HUES6 (cell line): ENCODE results near the gene RNF17.
"Not testable (repeated sequence)": the region's sequence is repeated elsewhere in the genome, so short reads cannot be mapped to it uniquely, and the experiment has no call there.

ENCODE experiments used
- H3K27ac ChIP-seq: 2 replicates; pipeline ENCODE4 v1.7.0; 2013; ENCODE audit warnings: low read depth, mild to moderate bottlenecking, low read length, inconsistent platforms
- H3K27me3 ChIP-seq: 2 replicates; pipeline ENCODE4 v1.6.1; 2013; ENCODE audit warnings: low read length; ENCODE audit not compliant: control insufficient read depth, insufficient read depth
- H3K36me3 ChIP-seq: 2 replicates; pipeline ENCODE4 v1.6.1; 2013; ENCODE audit warnings: low read length; ENCODE audit not compliant: control insufficient read depth, insufficient read depth
- H3K4me1 ChIP-seq: 2 replicates; pipeline ENCODE4 v1.6.1; 2013; ENCODE audit warnings: low read length; ENCODE audit not compliant: control insufficient read depth, insufficient read depth
- H3K4me3 ChIP-seq: 2 replicates; pipeline ENCODE4 v1.5.1; 2013; ENCODE audit warnings: low read depth, low read length
- H3K9ac ChIP-seq: one replicate; pipeline ENCODE4 v1.6.1; 2013; ENCODE audit warnings: mild to moderate bottlenecking, low read length
- H3K9me3 ChIP-seq: 2 replicates; pipeline ENCODE4 v1.6.1; 2013; ENCODE audit warnings: low read depth, low read length; ENCODE audit not compliant: control insufficient read depth, insufficient read depth

RNF17 gene

DNA sequence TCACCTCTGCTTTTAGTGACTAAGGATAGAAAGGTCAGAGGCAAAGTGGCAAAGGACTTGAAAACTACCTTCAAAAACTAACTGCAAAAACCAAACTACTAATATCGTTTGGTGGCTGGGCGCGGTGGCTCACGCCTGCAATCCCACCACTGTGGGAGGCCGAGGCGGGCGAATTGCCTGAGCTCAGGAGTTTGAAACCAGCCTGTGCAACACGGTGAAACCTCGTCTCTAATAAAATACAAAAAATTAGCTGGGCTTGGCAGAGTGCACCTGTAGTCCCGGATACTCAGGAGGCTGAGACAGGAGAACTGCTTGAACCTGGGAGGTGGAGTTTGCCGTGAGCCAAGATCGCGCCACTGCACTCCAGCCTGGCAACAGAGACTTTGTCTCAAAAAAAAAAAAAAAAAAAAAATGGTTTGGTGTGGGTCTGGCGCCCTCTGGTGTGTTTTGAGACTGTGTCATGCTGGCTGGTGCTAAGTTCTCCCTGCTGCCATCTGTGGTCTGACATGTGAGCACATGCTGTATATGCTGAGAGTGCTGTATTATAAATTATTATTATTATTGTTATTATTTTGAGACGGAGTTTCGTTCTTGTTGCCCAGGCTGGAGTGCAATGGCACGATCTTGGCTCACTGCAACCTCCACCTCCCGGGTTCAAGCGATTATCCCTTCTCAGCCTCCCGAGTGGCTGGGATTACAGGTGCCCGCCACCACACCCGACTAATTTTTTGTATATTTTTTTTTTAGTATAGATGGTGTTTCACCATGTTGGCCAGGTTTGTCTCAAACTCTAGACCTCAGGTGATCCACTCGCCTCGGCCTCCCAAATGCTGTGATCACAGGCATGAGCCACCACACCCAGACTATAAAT is 36.0 kb upstream of the RNF17 start:
- no peaks in the 10 kb centered on the region for H3K4me1 ChIP-seq
- H3K4me3 ChIP-seq, result no peak overlapping the region
- no peaks in the 10 kb centered on the region for H3K36me3 ChIP-seq
- no peak overlapping the region for H3K27ac ChIP-seq
- H3K9me3 ChIP-seq, result peaks cover 15% of the 10 kb centered on the region; the same call in 1 of the 2 replicates
- H3K27me3 ChIP-seq, result no peaks in the 10 kb centered on the region
- H3K9ac ChIP-seq, result no peak overlapping the region

DNA sequence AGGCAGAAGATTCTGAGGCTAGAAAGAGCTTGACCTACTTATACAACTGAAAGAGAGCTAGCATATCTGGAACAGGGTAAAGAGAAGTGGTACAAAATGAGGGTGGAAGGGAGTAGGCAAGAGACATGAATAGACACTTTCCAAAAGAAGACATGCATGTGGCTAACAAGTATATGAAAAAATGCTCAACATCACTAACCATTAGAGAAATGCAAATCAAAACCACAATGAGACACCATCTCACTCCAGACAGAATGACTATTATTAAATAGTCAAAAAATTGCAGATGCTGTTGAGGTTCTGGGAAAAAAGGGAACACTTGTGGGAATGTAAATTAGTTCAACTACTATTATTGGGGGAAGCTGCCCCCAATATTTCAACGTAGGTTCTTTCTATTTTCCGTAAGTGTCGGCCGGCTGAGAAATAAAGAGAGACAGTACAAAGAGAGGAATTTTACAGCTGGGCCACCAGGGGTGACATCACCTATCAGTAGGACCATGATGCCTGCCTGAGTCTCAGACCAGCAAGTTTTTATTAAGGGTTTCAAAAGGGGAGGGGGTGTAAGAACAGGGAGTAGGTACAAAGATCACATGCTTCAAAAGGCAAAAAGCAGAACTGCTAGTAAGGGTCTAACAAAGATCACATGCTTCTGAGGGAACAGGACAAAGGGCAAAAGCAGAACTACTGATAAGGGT is 32.9 kb upstream of the RNF17 start:
- H3K27ac ChIP-seq, H3K27me3 ChIP-seq, H3K36me3 ChIP-seq, H3K4me3 ChIP-seq, H3K4me1 ChIP-seq, H3K9ac ChIP-seq: not testable (repeated sequence)
- peaks cover 15% of the 10 kb centered on the region; the same call in 1 of the 2 replicates for H3K9me3 ChIP-seq

DNA sequence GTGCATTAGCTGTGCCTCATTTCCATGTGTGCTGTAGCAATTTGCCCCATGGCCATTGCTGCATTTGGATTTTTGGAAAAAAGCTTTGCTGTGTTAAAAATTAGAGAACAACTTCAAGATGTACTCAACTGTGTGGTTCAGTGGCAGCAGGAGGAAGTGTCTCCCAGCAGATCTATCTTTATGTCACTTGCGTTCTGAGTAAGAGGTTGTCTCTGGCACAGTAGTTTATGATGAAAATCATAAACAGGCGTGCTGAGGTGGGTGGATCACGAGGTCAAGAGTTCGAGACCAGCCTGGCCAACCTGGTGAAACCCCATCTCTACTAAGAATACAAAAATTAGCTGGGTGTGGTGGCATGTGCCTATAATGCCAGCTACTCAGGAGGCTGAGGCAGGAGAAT is 29.0 kb upstream of the RNF17 start:
- Histone ChIP-seq H3K27me3 (no peaks in the 10 kb centered on the region), H3K4me1 (no peaks in the 10 kb centered on the region), H3K36me3 (no peaks in the 10 kb centered on the region), H3K9ac (no peak overlapping the region), H3K9me3 (peaks cover 15% of the 10 kb centered on the region; the same call in 1 of the 2 replicates), H3K4me3 (no peak overlapping the region), H3K27ac (no peak overlapping the region)

DNA sequence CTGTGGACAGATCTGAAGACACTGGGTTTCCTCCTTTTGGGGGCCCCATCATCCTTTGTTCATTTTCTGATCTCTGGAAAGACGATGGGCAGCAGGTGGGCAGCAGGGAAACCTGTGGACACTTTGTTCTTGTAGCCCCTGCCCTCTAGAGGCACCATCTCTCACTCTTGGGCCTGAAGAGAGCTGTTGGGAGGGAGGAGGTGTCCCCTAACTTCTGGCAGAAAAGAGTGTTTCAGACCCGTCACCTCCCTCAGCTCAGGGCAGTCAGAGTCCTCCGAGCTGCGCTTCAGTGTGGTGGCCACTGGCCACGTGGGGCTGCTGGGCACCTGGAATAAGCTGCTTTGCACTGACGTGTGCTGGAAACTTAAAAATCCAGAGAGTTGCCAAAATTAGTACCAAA is 26.9 kb upstream of the RNF17 start:
- no peaks in the 10 kb centered on the region for H3K36me3 ChIP-seq
- no peak overlapping the region for H3K4me3 ChIP-seq
- peaks cover 6% of the 10 kb centered on the region; the same call in 1 of the 2 replicates for H3K9me3 ChIP-seq
- H3K4me1 ChIP-seq, result peaks cover 12% of the 10 kb centered on the region; the same call in 1 of the 2 replicates
- peaks cover 3% of the 10 kb centered on the region; the same call in 1 of the 2 replicates for H3K27me3 ChIP-seq
- H3K27ac ChIP-seq, result no peak overlapping the region
- H3K9ac ChIP-seq, result no peak overlapping the region

DNA sequence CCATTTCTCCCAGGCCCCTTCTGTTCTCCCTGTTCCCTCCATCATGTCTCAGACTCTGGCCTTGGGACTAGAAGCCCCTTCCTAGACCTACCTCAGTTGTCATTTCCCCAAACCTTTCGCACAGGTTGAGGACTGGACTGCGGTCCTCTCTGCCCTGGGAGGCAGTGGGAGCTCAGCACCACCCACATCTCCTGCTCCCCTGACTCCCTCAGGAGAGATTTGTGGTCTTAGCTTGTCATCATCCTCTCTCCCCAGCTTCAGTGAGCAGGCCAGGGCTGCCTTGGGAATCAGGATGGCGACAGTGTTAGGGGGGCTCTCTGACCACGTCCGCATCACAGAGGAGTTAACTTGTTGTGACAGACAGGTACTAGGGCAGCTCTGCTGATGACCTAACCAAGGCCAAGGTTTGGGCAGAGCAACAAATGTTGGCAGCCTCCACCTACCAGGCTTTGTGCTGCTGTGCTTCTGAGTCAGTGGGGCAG is 25.6 kb upstream of the RNF17 start:
- peaks cover 13% of the 10 kb centered on the region for H3K27me3 ChIP-seq
- H3K27ac ChIP-seq, result no peak overlapping the region
- H3K9me3 ChIP-seq, result no peaks in the 10 kb centered on the region
- no peak overlapping the region for H3K9ac ChIP-seq
- no peak overlapping the region for H3K4me3 ChIP-seq
- H3K36me3 ChIP-seq, result no peaks in the 10 kb centered on the region
- peaks cover 16% of the 10 kb centered on the region for H3K4me1 ChIP-seq

DNA sequence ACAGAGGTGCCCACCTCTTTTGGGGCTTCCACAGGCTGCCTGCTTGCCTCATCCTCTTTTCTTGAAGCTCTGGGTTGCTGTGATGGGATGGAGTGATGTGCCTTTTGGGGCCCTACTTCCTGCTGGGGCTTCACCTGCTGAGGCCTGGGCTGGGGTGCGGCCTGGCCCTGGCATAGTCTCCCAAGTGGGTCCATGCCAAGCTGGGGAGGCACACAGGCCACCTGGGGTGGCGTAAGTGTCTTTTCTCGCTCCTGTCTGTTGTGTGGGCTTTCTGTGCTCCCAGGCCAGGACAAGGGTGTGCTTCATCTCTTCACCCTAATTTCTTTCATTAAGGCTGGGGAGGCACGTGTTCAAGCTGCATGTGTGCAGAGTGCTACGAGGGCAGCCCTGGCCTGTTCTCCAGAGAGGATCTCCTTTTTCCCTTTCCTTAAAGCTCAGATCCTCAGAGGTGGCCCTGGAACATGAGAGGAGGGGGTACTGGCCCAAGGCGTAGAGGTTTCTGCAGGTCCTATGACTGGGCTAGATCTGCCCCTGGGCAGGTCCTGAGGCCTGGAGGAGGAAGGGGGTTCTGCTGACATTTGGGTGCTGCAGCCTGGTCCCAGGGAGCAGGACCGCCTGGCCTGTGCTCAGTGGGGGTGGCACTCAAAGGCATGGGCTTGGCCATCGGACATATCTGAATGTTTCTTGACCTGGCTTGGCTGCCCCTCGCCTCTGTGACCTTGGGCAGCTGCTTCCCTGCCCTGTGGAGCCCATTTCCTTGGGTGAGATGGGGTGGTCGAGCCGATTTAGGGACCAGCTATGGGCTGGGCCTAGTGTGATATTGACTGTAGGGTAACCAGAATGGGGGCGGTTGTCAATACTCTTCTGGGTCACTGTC is 23.7 kb upstream of the RNF17 start:
- Histone ChIP-seq H3K9me3 (no peaks in the 10 kb centered on the region), H3K4me3 (no peak overlapping the region), H3K27me3 (peaks cover 31% of the 10 kb centered on the region), H3K9ac (no peak overlapping the region), H3K27ac (no peak overlapping the region), H3K36me3 (no peaks in the 10 kb centered on the region), H3K4me1 (peaks cover 16% of the 10 kb centered on the region)

DNA sequence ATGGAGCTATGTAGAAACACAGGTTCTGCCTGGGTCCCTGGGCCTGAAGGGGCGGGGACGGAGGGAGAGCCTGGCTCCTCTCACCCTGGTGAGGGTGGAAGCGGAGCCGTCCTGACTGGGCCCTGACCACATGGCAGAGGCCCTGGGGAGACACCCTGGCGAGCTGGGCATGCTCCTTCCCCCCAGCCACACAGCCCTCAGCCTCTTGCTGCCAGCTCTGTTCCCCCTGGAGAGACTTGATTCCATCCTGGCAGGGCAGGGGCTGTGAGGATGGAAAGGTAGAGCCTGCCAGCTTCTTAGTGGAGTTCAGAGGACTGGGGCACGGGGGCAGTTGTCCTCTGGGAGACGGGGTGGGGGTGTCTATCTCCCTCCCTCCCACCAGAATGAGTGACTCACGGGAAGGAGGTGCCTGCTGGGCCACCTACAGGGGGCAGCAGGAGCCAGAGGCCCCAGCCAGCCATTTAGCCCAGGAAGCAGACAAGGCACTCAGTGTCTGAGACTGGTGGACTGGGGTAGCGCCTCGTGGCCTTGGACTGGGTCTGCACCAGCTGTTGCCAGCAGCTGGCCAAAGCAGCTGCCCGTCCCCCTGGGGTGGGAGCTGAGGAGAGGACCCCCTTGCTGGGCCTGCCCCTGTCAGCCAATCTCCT is 22.8 kb upstream of the RNF17 start:
- Histone ChIP-seq H3K4me3 (no peak overlapping the region), H3K27me3 (peaks cover 40% of the 10 kb centered on the region), H3K27ac (no peak overlapping the region), H3K9me3 (no peaks in the 10 kb centered on the region), H3K9ac (no peak overlapping the region), H3K36me3 (no peaks in the 10 kb centered on the region), H3K4me1 (peaks cover 16% of the 10 kb centered on the region)

DNA sequence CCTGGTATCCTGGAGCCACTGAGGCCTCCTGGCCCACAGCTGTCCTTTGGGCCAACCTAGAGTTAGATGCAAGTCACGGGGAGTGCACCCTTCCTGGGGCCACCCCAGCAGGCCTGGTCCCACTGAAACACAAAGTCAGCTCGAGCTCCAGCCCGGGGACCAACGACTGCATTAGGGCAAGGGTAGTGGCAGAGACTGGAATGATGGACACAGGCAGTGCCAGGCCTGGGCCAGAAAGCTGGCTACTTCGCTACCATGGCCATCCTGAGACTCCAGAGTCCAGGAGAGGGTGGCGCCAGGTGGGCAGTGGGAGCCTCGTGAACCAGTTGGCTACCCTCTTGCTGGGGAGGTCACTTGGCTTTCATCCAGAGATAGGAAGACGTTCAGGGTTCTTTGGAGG is 22.2 kb upstream of the RNF17 start:
- Histone ChIP-seq H3K27ac (no peak overlapping the region), H3K9ac (no peak overlapping the region), H3K4me3 (no peak overlapping the region), H3K36me3 (no peaks in the 10 kb centered on the region), H3K9me3 (no peaks in the 10 kb centered on the region), H3K4me1 (peaks cover 16% of the 10 kb centered on the region), H3K27me3 (peaks cover 47% of the 10 kb centered on the region)

DNA sequence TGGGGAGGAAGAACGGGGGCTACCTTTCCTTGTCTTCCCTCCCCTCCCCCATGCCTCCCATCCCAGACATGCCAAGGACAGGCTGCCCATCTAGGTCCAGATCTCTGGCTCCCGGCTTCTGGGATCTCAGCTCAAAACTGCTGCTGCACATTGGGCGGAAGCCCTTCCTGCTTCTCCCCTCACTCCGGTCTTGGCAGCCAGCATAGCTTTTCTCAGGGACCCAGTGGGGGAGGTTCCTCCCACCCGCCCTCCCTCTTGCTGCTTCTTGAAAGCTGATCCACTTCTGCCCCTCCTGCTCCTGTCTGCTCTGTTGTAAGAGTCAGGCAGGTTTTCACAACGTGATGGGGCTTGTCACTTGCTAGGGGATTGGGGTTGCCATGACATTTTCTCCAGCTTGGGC is 21.7 kb upstream of the RNF17 start:
- no peak overlapping the region for H3K9ac ChIP-seq
- peaks cover 16% of the 10 kb centered on the region for H3K4me1 ChIP-seq
- no peak overlapping the region for H3K27ac ChIP-seq
- no peaks in the 10 kb centered on the region for H3K36me3 ChIP-seq
- peaks cover 52% of the 10 kb centered on the region for H3K27me3 ChIP-seq
- no peaks in the 10 kb centered on the region for H3K9me3 ChIP-seq
- H3K4me3 ChIP-seq, result no peak overlapping the region

DNA sequence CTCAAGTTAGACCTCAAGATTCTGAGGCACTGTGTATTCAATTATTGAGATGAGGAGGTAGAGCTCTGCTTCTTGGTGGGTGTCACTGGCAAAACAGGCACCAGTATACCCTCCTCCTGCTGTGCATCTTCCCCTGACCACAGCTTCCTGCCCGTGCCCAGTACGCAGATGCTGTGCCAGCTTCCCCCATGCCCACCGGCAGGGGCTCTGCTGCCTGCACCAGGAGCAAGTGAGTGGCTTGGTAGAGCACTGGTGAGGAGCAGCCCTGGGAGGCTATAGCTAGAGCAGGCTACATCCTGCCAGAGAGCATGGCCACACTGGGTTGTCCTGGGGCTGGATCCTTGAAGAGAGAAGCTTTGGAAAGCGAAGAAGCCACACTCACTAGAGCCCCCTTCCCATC is 21.0 kb upstream of the RNF17 start:
- Histone ChIP-seq H3K27me3 (peaks cover 58% of the 10 kb centered on the region), H3K36me3 (no peaks in the 10 kb centered on the region), H3K9ac (no peak overlapping the region), H3K4me3 (no peak overlapping the region), H3K4me1 (peaks cover 17% of the 10 kb centered on the region), H3K27ac (no peak overlapping the region), H3K9me3 (no peaks in the 10 kb centered on the region)
